CD4-positive, alpha-beta T cell (primary cell): Measurements from ENCODE around the gene THTPA. TPM values are rescaled to one million over a fixed set of nuclear protein-coding genes. Genes with fewer than 3 reads are reported as not detected.
A peak's percentile ranks its signal among the peaks of the same experiment; 100 is the strongest.

Experiments
- ATAC-seq: fragments of 200-7000 bp; cut with Tn5 transposase; one replicate; pipeline ENCODE4 v1.10.0; 2022; ENCODE audit warnings: mild to moderate bottlenecking; ENCODE audit not compliant: poor library complexity
- CTCF ChIA-PET: fragments of 350-600 bp; sonication (Branson Sonifier 250); formaldehyde crosslinking; loops from one replicate; lab custom pipeline; 2021; ENCODE audit warnings: antibody characterized with exemption, inconsistent platforms; lab: Charles Lee
- POLR2A ChIA-PET: fragments of 350-600 bp; sonication (Branson Sonifier 250); formaldehyde crosslinking; loops from one replicate; lab custom pipeline; 2021; ENCODE audit warnings: antibody characterized with exemption, inconsistent platforms; lab: Charles Lee
- DNase-seq, 14 experiments: peaks; one replicate each; pipeline ENCODE4 v3.0.0-alpha.2; 2013 to 2020; ENCODE audit warnings: mixed read lengths in 2 of 14
- H3K27ac ChIP-seq, 2 donors: one replicate each; pipeline versions ENCODE4 v1.5.1 to v1.7.0; 2013; ENCODE audit warnings: low read length in 2 of 2, low read depth in 1 of 2, mild to moderate bottlenecking in 1 of 2
- H3K27me3 ChIP-seq, 2 experiments: 1 replicate in 1 of 2; 2 replicates in 1 of 2; pipeline versions ENCODE4 v1.6.1 to v1.7.0; 2013; ENCODE audit warnings: low read length in 2 of 2, control low read depth in 1 of 2, mild to moderate bottlenecking in 1 of 2, moderate library complexity in 1 of 2; ENCODE audit not compliant: insufficient read depth in 2 of 2, control insufficient read depth in 1 of 2
- H3K36me3 ChIP-seq: one replicate; pipeline ENCODE4 v1.6.1; 2013; ENCODE audit warnings: low read length, control low read depth; ENCODE audit not compliant: insufficient read depth
- H3K4me1 ChIP-seq: one replicate; pipeline ENCODE4 v1.6.1; 2013; ENCODE audit warnings: low read length, control low read depth; ENCODE audit not compliant: insufficient read depth
- H3K4me3 ChIP-seq: one replicate; pipeline ENCODE4 v1.5.1; 2013; ENCODE audit warnings: mild to moderate bottlenecking, low read length, moderate library complexity
- H3K9me3 ChIP-seq, 2 experiments: 1 replicate in 1 of 2; 2 replicates in 1 of 2; pipeline versions ENCODE4 v1.6.1 to v1.7.0; 2013; ENCODE audit warnings: low read length in 2 of 2, mild to moderate bottlenecking in 2 of 2, control low read depth in 1 of 2, moderate library complexity in 1 of 2; ENCODE audit not compliant: control insufficient read depth in 1 of 2, insufficient read depth in 1 of 2
- H3K27ac Mint-ChIP-seq: one replicate; pipeline ENCODE4 v1.8.0; 2020; ENCODE audit warnings: mixed read lengths
- H3K27me3 Mint-ChIP-seq: one replicate; pipeline ENCODE4 v1.8.0; 2021; ENCODE audit warnings: mixed read lengths
- H3K36me3 Mint-ChIP-seq: one replicate; pipeline ENCODE4 v1.8.0; 2021; ENCODE audit warnings: low read depth, mixed read lengths
- H3K4me1 Mint-ChIP-seq: one replicate; pipeline ENCODE4 v1.8.0; 2021; ENCODE audit warnings: low read depth, mixed read lengths
- H3K4me3 Mint-ChIP-seq: one replicate; pipeline ENCODE4 v1.8.0; 2020; ENCODE audit warnings: mild to moderate bottlenecking, mixed read lengths
- H3K9me3 Mint-ChIP-seq: one replicate; pipeline ENCODE4 v1.8.0; 2020; ENCODE audit warnings: mixed read lengths
- CTCF ChIP-seq: fragments of 200-600 bp; IDR thresholded peaks from one replicate; pipeline ENCODE4 v1.8.0; 2022; ENCODE audit warnings: antibody characterized with exemption, mild to moderate bottlenecking
- intact Hi-C, 2 experiments: fragments of 100-400 bp; cut with DNase I in 1 of 2; cut with micrococcal nuclease in 1 of 2; formaldehyde crosslinking; loops; one replicate each; pipeline versions ENCODE4 v1.15.1 to v1.9.0; 2023 to 2025; cut with DNase I, micrococcal nuclease
- total RNA-seq, 174 experiments: library from RNA in 2 of 174; stranded (reverse) in 2 of 174; gene quantifications; one replicate each; pipeline ENCODE4 v1.2.3 and lab custom pipeline; 2021 to 2026

Gene THTPA
- total RNA-seq, 2 experiments from 2014 or later: 13.0 to 13.4 TPM

- Histone ChIP-seq H3K9me3 (no peaks in the 10 kb centered on the region), H3K27ac (no peak overlapping the region), H3K4me3 (no peak overlapping the region), H3K4me1 (peaks cover 40% of the 10 kb centered on the region), H3K27me3 (no peaks in the 10 kb centered on the region), H3K36me3 (peaks cover 62% of the 10 kb centered on the region)
- ChIA-PET POLR2A (no interaction called here), CTCF (no interaction called here)
- H3K27ac Mint-ChIP-seq: peak overlapping the region; percentile 30
- H3K27me3 Mint-ChIP-seq: no peaks in the 10 kb centered on the region
- H3K4me3 Mint-ChIP-seq: peak overlapping the region; percentile 46
- no peak for ATAC-seq
- H3K9me3 Mint-ChIP-seq: no peaks in the 10 kb centered on the region
- intact Hi-C loops: loop anchor here in 1 of 2 experiments (5.0 to 10.0 kb wide), 5 partner anchors 243 to 877 kb away; partner anchors contain the start of genes ACIN1, C14orf119, DCAF11 and NRL
- peaks cover 64% of the 10 kb centered on the region for H3K36me3 Mint-ChIP-seq
- TF ChIP-seq CTCF: no peak
- H3K4me1 Mint-ChIP-seq: peaks cover 52% of the 10 kb centered on the region
- peak in 1 of 14 experiments; percentile 18 for DNase-seq
Measured at GRCh38 chr14:23564876-23565275, 8.8 kb downstream of the THTPA start.

- POLR2A ChIA-PET: no interaction called here
- H3K4me1 Mint-ChIP-seq: peaks cover 52% of the 10 kb centered on the region
Measured at GRCh38 chr14:23565626-23566025, 9.6 kb downstream of the THTPA start.

GRCh38 chr14:23566112-23566777 lies 10.2 kb downstream of the THTPA start:
- Histone ChIP-seq H3K4me3 (peak overlapping the region; percentile 75), H3K9me3 (no peaks in the 10 kb centered on the region), H3K4me1 (peaks cover 40% of the 10 kb centered on the region), H3K36me3 (peaks cover 49% of the 10 kb centered on the region), H3K27ac (no peak overlapping the region), H3K27me3 (no peaks in the 10 kb centered on the region)
- intact Hi-C loops: loop anchor here in 1 of 2 experiments (5.0 to 10.0 kb wide), 3 partner anchors 471 to 876 kb away; partner anchors contain the start of genes ACIN1, C14orf119, DCAF11 and NRL
- DNase-seq (no peak), ATAC-seq (no peak)
- TF ChIP-seq CTCF: no peak
- POLR2A ChIA-PET: interaction anchor here (1.0 to 1.4 kb wide), 5 partner anchors 9 to 245 kb away, joined by 3 to 6 read pairs (median 3); partner anchors contain the start of genes NGDN, PABPN1 and THTPA
- CTCF ChIA-PET: interaction anchor here (1.0 kb wide), 1 partner anchor 87 kb away, joined by 3 read pairs; no protein-coding TSS in a partner anchor
- Mint-ChIP-seq H3K4me1 (peaks cover 52% of the 10 kb centered on the region), H3K27me3 (no peaks in the 10 kb centered on the region), H3K9me3 (no peaks in the 10 kb centered on the region), H3K4me3 (peak overlapping the region; percentile 99), H3K36me3 (peaks cover 50% of the 10 kb centered on the region), H3K27ac (peak overlapping the region; percentile 96)

More at GRCh38 chr14:23565626-23566025, 9.6 kb downstream of the THTPA start:
- Histone ChIP-seq H3K4me3 (no peak overlapping the region), H3K27me3 (no peaks in the 10 kb centered on the region), H3K4me1 (peaks cover 40% of the 10 kb centered on the region), H3K9me3 (no peaks in the 10 kb centered on the region), H3K36me3 (peaks cover 55% of the 10 kb centered on the region), H3K27ac (no peak overlapping the region)
- DNase-seq (no peak), ATAC-seq (no peak)
- Mint-ChIP-seq H3K4me3 (no peak overlapping the region), H3K9me3 (no peaks in the 10 kb centered on the region), H3K27ac (peak overlapping the region; percentile 30), H3K27me3 (no peaks in the 10 kb centered on the region), H3K36me3 (peaks cover 56% of the 10 kb centered on the region)
- no peak for TF ChIP-seq CTCF
- CTCF ChIA-PET: no interaction called here
- intact Hi-C loops: loop anchor here in 1 of 2 experiments (5.0 to 10.0 kb wide), 3 partner anchors 471 to 877 kb away; partner anchors contain the start of genes ACIN1, C14orf119, DCAF11 and NRL
